Activated naive CD4-positive, alpha-beta T cell treated with anti-CD3 and anti-CD28 coated beads, Interleukin-2, amount 50 U/mL, for 72 hours (primary cell): ENCODE results near the gene UBTD2. TPM values are rescaled to one million over a fixed set of nuclear protein-coding genes. Genes with fewer than 3 reads are reported as not detected.
"Not testable (repeated sequence)": the region's sequence is repeated elsewhere in the genome, so short reads cannot be mapped to it uniquely, and the experiment has no call there.

Experiments
- ATAC-seq, 2 donors: fragments of 150-1000 bp; cut with Tn5 transposase; 2 replicates each; pipeline ENCODE4 v1.10.0; 2021; ENCODE audit warnings: mild to moderate bottlenecking in 2 of 2, moderate library complexity in 2 of 2
- DNase-seq, 2 donors: peaks; one replicate each; pipeline ENCODE4 v3.0.0; 2021 to 2022; ENCODE audit warnings: low spot score in 2 of 2
- H3K27ac Mint-ChIP-seq, 2 donors: one replicate each; pipeline ENCODE4 v1.8.0; 2022; ENCODE audit warnings: mild to moderate bottlenecking in 2 of 2, mixed read lengths in 2 of 2
- H3K36me3 Mint-ChIP-seq, 2 donors: one replicate each; pipeline ENCODE4 v1.8.0; 2022; ENCODE audit warnings: mixed read lengths in 2 of 2
- H3K9me3 Mint-ChIP-seq, 2 donors: one replicate each; pipeline ENCODE4 v1.8.0; 2022; ENCODE audit warnings: mixed read lengths in 2 of 2
- total RNA-seq, 2 donors: library from RNA; stranded (reverse); gene quantifications; one replicate each; pipeline ENCODE4 v1.2.3, GENCODE V29; 2022

Gene UBTD2
- total RNA-seq, 2 donors from 2014 or later = 4.4 to 5.3 TPM

DNA sequence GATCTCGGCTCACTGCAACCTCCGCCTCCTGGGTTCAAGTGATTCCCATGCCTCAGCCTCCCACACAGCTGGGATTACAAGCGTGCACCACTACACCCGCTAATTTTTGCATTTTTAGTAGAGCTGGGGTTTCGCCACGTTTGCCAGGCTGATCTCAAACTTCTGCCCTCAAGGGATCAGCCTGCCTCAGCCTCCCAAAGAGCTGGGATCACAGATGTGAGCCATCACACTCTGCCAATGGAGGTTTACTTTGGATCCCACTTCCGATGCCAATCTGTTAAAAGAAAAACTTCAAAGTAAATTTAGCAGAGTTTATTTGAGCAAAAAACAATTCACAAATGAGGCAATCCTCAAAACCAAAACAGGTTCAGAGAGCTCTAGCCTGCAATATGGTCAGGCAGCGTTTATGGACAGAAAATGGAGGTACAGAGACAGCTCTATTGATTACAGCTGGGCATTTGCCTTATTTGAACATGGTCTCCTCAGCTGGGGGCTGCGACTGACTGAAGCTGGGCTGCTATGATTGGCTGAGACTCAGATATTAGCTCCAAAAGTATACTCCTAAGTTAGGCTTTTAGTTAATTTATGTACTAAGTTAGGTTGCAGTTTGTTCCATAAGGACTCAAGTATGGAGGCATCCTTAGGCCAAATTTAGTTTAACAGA lies 18.6 kb upstream of the UBTD2 start:
- no peak for DNase-seq
- H3K36me3 Mint-ChIP-seq = no peaks in the 10 kb centered on the region
- no peaks in the 10 kb centered on the region for H3K9me3 Mint-ChIP-seq
- no peak overlapping the region for H3K27ac Mint-ChIP-seq
- no peak for ATAC-seq

DNA sequence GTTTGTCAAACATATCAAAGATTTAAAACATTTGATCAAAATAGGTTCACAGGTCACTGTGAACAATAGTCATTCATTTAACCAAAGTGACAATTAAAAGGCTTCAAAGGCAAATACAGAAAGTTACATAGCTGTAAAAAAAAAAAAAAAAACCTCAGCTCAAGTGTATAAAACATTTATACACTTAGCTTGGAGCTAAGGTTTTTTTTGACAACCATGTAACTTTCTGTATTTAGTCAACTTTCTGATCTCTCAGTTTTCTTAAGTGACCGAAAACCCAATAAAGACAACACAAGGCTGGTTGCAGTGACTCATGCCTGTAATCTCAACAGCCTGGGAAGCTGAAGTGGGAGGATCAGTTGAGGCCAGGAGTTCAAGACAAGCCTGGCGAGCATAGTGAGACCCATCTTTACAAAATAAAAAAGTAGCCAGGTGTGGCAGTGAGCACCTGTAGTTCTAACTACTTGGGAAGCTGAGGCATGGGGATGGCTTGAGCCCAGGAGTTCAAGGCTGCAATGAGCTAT lies 16.4 kb upstream of the UBTD2 start:
- Mint-ChIP-seq H3K9me3 (no peaks in the 10 kb centered on the region), H3K27ac (no peak overlapping the region), H3K36me3 (no peaks in the 10 kb centered on the region)
- ATAC-seq (no peak), DNase-seq (no peak)

DNA sequence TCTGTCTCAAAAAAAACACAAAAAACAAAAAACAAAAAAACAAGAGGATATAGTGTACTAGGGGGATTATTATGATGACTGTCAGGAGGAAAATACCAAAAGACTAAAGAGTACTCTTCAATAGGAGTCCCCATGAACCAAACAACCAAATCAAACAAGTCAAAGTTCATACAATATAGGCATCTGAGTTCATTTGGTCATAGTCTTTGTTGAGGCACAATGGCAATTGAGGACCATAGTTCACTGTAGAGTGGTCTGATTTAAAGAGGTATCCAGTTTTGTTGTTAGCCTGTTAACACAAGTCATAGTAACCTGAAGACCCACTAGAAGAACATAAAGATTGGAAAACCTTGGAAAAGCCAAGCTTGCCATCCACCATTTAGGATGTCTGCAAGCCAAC lies 11.3 kb upstream of the UBTD2 start:
- DNase-seq = no peak
- Mint-ChIP-seq H3K9me3 (no peaks in the 10 kb centered on the region), H3K27ac (no peak overlapping the region), H3K36me3 (no peaks in the 10 kb centered on the region)
- ATAC-seq = no peak

DNA sequence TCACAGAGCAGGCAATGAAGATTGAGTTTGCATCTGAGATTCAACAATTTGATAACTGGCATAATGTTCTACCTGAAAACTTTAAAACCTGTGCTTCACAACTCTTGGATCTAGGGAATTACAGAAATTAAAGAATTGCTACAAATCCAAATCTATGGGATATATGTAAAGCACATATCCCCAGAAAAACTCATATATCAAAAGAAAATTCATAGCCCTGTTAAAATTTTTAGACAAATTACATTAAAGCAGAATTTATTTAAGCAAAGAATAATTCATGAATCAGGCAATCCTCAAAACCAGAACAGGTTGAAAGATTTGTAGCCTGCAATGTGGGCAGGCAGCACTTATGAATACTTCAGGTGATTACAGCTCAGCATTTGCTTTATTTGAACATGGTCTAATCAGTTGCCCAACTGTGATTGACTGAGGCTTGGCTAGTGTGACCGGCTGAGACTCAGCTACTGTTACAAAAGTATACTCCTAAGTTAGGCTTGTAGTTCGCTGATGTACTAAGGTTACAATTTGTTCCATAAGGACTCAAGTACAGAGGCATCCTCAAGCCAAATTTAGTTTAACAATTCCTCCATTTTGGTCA lies 10.3 kb upstream of the UBTD2 start:
- ATAC-seq (no peak), DNase-seq (no peak)
- Mint-ChIP-seq H3K36me3 (no peaks in the 10 kb centered on the region), H3K27ac (no peak overlapping the region), H3K9me3 (no peaks in the 10 kb centered on the region)

DNA sequence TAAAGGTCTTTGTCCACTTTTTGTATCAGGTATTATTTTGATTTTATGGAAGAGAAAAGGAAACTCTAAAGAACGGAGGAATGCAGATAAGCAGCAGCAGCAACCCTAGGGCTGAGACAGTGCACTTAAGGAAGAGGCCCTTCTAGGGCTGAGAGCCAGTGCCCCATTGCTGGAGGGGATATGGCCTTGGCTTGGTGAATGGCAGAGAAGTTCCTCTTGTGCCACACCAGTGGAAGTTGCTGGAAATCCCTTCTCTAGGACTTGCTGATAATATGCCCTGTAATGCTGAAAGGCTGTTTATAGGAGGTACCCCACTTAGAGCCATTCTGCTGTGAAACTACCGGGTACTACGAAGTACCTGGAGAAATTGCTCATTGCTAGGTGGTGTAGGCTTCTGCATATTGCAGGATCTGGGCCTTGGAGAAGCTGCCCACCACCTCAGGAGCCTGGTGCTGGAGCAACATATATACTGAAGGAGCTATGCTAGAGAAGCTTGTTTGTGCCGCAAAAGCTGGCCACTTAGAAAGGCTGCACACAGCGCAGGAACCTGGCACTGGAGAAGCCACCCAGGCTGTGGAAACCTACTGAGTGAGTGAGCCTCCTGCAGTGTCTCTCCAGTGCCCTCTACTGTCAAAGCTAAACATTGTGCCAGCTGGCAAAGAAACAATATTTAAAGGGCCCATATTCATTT lies 9.6 kb upstream of the UBTD2 start:
- Mint-ChIP-seq H3K36me3 (no peaks in the 10 kb centered on the region), H3K27ac (no peak overlapping the region)

DNA sequence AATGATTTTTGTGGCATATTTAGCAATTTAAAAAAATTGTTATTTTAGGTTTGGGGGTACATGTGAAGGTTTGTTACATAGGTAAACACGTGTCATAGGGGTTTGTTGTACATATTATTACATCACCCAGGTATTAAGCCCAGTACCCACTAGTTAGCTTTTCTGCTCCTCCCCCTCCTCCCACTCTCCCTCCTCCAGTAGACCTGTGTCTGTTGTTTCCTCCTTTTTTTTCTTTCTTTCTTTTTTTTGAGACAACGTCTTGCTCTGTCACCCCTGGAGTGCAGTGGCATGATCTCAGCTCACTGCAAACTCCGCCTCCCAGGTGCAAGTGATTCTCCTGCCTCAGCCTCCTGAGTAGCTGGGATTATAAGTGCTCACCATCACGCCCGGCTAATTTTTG lies 8.3 kb upstream of the UBTD2 start:
- ATAC-seq, DNase-seq, H3K36me3 Mint-ChIP-seq, H3K27ac Mint-ChIP-seq, H3K9me3 Mint-ChIP-seq: not testable (repeated sequence)

More for the DNA sequence above, 9.6 kb upstream of the UBTD2 start:
- ATAC-seq (peak; percentile 97 to 98), DNase-seq (peak; percentile 46 to 59)
- no peaks in the 10 kb centered on the region for H3K9me3 Mint-ChIP-seq

DNA sequence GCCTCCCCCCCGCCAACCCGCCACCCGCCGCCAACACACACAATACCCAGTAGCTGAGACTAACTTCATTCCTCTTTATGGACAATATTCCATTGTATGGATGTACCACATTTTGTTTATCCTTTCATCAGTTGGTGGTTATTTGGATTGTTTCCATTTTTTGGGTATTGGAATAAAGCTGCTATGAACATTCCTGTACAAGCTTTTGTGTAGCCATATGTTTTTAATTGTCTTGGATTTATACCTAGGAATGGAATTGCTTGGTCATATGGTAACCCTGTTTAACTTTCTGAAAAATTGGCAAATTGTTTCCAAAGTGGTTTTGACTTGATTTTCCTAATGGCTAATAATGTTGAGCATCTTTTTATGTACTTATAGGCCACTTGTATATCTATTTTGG lies 4.9 kb upstream of the UBTD2 start:
- no peak overlapping the region for H3K27ac Mint-ChIP-seq
- no peak for DNase-seq
- ATAC-seq = no peak
- peaks cover 0 to 4% of the 10 kb centered on the region in 2 donors for H3K36me3 Mint-ChIP-seq
- H3K9me3 Mint-ChIP-seq = no peaks in the 10 kb centered on the region

DNA sequence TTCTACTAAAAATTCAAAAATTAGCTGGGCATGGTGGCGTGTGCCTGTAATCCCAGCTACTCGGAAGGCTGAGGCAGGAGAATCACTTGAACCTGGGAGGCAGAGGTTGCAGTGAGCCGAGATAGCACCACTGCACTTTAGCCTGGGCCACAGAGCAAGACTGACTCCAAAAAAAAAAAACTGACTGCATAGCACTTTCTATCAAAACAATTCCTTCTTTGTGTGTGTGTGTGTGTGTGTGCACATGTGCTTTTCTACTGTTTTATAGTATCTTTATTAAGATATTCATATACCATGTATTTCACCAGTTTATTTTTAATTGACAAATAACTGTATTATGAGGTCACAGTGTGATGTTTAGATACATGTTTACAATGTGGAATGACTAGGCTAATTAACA lies 3.6 kb upstream of the UBTD2 start:
- ATAC-seq, H3K36me3 Mint-ChIP-seq, H3K27ac Mint-ChIP-seq, H3K9me3 Mint-ChIP-seq, DNase-seq: not testable (repeated sequence)

DNA sequence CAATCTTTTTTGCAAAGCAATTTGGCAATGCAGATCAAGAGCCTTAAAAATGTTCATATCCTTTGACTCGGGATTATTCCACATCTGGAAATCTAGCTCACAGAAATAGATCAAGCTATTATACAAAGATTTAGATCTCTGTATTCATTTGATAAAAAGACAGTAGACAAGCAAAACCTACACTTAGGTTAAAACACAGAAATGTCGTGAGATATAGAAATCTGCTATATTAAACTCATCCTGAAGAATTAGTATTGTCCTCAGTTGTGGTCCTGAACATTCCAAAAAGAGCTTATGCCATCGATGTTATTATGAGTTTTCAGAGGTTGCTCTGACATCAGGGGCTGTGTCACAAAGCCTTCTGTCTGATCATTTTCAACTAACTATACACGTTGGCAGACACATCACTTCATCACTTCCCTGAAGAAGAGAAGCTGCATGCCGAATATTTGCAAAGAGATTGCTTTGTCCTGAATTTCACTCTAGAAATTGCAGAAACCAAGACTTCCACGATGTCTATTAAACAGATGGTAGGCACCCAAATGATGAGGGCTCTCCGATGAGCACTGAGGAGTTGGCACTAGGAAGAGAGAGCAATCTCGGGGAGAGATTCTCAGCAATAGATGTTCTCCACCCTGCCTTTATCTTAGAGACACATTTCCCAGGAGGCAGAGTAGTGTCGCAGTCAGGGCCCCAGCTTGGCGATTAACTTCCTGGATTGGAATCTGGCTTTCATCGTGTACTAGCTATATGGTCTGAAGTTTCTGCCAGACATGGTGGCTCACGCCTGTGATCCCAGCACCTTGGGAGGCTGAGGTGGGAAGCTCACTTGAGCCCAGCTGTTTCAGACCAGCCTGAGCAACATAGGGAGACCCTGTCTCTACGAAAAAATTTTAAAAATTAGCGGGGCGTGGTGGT lies 1.9 kb upstream of the UBTD2 start:
- peaks cover 0 to 4% of the 10 kb centered on the region in 2 donors for H3K36me3 Mint-ChIP-seq
- no peak overlapping the region for H3K27ac Mint-ChIP-seq
- ATAC-seq (no peak), DNase-seq (no peak)
- no peaks in the 10 kb centered on the region for H3K9me3 Mint-ChIP-seq

DNA sequence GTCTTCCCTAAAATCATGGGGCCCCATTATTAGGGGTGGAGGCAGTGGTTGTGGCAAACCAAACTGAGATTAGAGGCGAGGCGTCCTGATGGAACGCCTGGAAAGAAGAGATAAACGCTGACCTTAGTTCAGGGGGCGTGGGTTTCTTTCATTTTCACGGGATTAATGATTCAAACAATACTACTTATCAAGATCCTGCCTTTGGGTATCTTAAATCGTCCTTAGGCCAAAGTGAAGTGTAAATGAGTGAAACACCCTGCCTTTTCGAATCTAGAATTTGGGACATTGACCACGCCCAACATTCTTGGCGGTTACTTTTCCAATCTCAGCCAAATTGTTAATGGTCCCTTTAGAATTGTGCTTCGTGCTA lies 1.0 kb upstream of the UBTD2 start:
- ATAC-seq (no peak), DNase-seq (no peak)
- Mint-ChIP-seq H3K27ac (peak overlapping the region; percentile 29 to 80), H3K36me3 (peaks cover 0 to 4% of the 10 kb centered on the region in 2 donors), H3K9me3 (no peaks in the 10 kb centered on the region)

DNA sequence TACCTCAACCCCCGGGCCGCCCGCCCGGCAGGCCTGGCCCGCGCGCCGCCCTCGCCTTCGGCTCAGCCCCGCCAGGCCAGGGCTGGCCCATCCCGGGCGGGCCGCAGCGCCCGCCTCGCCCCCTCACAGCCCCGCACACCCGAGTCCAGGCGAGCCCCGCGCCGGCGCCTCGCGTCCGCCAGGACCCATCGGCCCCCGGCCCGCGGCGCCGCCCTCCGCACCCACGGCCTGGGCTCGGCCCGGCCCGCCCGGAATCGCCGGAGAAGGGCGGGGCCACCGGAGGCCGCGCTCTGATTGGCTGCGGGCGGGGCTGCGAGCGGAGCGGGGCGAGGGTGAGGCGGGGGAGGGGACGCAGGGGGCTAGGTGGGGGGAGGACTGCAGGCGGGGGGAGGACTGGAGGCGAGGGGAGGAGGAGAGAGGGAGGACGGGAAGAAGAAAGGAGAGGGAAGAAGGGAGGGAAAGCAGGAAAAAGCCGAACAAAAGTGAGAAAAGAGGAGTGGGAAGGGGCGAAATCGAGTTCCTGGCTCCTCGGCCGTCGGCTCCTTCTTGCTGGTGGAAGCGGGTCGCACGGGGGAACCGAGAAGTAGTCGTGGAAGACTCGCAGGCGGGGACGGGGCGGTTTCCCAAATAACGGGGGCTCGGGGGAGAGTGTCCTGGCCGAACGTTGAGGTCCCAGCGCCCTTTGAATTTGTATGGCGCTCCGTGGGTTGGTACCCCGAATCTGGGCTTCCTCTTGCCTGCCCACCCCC lies 472 bp upstream of the UBTD2 start:
- ATAC-seq = peak; percentile 91 to 92
- peak; percentile 82 to 86 for DNase-seq
- Mint-ChIP-seq H3K27ac (peak overlapping the region; percentile 29 to 80), H3K9me3 (no peaks in the 10 kb centered on the region), H3K36me3 (peaks cover 0 to 4% of the 10 kb centered on the region in 2 donors)

DNA sequence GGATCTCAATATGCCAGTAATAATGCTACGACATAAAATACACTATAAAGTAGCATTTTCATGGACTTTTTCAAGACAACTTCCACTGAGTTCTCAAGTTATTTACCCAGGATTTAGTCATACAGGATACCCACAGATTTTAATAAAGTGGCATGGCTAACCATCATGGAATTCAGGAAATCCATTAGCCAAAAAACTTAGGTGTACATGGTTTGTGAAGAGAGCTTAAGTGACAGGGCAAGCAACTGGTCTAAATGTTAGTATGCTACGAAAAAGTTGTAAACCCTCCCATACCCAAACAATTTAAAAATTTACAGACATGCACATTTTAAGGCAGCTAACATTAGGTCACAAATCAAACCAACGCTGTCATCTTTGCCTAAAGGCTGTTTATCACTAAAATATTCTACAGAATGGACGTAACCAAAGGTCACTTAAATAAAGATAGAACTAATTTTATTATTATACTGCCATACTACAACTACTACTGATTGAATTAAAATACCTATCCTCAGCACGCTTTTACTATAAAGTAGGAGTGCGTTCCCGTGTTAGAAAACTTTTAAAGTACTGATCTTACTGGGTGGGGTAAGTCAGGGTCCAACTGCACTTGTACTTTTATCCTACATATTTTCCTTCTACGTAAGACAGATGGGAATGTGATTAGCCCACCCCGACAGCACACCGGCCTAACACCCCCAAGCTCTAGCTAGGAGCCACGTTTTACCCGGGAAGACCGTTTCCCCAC lies 1.1 kb downstream of the UBTD2 start:
- peak overlapping the region; percentile 79 to 95 for H3K27ac Mint-ChIP-seq
- no peak for DNase-seq
- no peak for ATAC-seq
- peaks cover 0 to 9% of the 10 kb centered on the region in 2 donors for H3K36me3 Mint-ChIP-seq
- H3K9me3 Mint-ChIP-seq = no peaks in the 10 kb centered on the region

DNA sequence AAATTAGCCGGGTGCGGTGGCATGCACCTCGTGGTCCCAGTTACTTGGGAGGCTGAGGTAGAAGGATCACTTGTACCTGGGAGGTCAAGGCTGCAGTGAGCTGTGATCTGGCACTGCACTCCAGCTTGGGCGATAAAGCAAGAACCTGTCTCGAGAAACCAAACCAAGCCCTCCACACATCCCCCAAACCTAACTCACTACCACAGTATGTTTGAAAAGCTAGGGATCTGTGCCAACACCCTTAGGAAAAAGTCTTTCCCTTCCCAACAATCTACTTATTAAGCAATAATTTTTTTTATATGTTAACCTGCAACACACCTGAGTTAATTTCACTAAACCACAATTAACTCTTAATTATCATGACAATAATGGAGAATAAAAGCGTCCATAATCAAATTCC lies 2.2 kb downstream of the UBTD2 start:
- peaks cover 0 to 14% of the 10 kb centered on the region in 2 donors for H3K36me3 Mint-ChIP-seq
- ATAC-seq = no peak
- DNase-seq = no peak
- H3K9me3 Mint-ChIP-seq = no peaks in the 10 kb centered on the region
- no peak overlapping the region for H3K27ac Mint-ChIP-seq

DNA sequence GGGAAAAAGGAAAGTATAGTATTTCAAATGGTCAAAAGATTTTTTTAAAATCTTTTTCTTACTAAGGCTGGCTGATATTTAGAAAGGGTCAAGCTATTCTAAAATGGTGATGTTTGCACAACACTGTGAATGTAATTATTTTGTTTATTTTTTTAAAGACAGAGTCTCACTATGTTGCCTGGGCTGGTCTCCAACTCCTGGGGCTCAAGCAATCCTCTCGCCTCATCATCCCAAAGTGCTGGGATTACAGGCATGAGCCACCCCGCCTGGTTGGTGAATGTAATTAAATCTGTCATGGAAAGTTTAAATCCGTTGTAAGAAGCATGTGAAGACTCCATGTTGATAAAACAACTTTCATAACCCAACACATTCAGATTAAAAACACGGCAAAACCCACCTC lies 2.6 kb downstream of the UBTD2 start:
- no peaks in the 10 kb centered on the region for H3K9me3 Mint-ChIP-seq
- ATAC-seq (no peak), DNase-seq (no peak)
- peaks cover 0 to 14% of the 10 kb centered on the region in 2 donors for H3K36me3 Mint-ChIP-seq
- H3K27ac Mint-ChIP-seq = no peak overlapping the region

DNA sequence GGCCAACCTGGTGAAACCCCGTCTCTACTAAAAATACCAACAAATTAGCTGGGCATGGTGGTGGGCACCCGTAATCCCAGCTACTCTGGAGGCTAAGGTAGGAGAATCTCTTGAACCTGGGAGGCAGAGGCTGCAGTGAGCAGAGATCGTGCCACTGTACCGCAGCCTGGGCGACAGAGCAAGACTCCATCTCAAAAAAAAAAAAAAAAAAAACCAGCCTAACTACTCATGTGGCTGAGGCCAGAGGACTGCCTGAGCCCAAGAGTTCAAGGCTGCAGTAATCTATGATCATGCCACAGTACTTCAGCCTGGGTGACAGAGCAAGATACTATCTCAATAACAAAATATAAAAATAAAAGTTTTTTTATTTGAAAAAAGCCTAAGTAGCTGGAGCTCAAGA lies 3.2 kb downstream of the UBTD2 start:
- H3K9me3 Mint-ChIP-seq = no peaks in the 10 kb centered on the region
- no peak for DNase-seq
- peaks cover 0 to 14% of the 10 kb centered on the region in 2 donors for H3K36me3 Mint-ChIP-seq
- no peak for ATAC-seq
- H3K27ac Mint-ChIP-seq = no peak overlapping the region
